CD4-positive, alpha-beta T cell (primary cell): ENCODE data around the gene NT5DC4. TPM values are rescaled to one million over a fixed set of nuclear protein-coding genes. Genes with fewer than 3 reads are reported as not detected.
A peak's percentile ranks its signal among the peaks of the same experiment; 100 is the strongest.

Experiments used
- ATAC-seq: fragments of 200-7000 bp; cut with Tn5 transposase; one replicate; pipeline ENCODE4 v1.10.0; 2022; ENCODE audit warnings: mild to moderate bottlenecking; ENCODE audit not compliant: poor library complexity
- CTCF ChIA-PET: fragments of 350-600 bp; sonication (Branson Sonifier 250); formaldehyde crosslinking; loops from one replicate; lab custom pipeline; 2021; ENCODE audit warnings: antibody characterized with exemption, inconsistent platforms; lab: Charles Lee
- POLR2A ChIA-PET: fragments of 350-600 bp; sonication (Branson Sonifier 250); formaldehyde crosslinking; loops from one replicate; lab custom pipeline; 2021; ENCODE audit warnings: antibody characterized with exemption, inconsistent platforms; lab: Charles Lee
- DNase-seq, 14 experiments: peaks; one replicate each; pipeline ENCODE4 v3.0.0-alpha.2; 2013 to 2020; ENCODE audit warnings: mixed read lengths in 2 of 14
- H3K27ac ChIP-seq, 2 donors: one replicate each; pipeline versions ENCODE4 v1.5.1 to v1.7.0; 2013; ENCODE audit warnings: low read length in 2 of 2, low read depth in 1 of 2, mild to moderate bottlenecking in 1 of 2
- H3K27me3 ChIP-seq, 2 experiments: 1 replicate in 1 of 2; 2 replicates in 1 of 2; pipeline versions ENCODE4 v1.6.1 to v1.7.0; 2013; ENCODE audit warnings: low read length in 2 of 2, control low read depth in 1 of 2, mild to moderate bottlenecking in 1 of 2, moderate library complexity in 1 of 2; ENCODE audit not compliant: insufficient read depth in 2 of 2, control insufficient read depth in 1 of 2
- H3K36me3 ChIP-seq: one replicate; pipeline ENCODE4 v1.6.1; 2013; ENCODE audit warnings: low read length, control low read depth; ENCODE audit not compliant: insufficient read depth
- H3K4me1 ChIP-seq: one replicate; pipeline ENCODE4 v1.6.1; 2013; ENCODE audit warnings: low read length, control low read depth; ENCODE audit not compliant: insufficient read depth
- H3K4me3 ChIP-seq: one replicate; pipeline ENCODE4 v1.5.1; 2013; ENCODE audit warnings: mild to moderate bottlenecking, low read length, moderate library complexity
- H3K9me3 ChIP-seq, 2 experiments: 1 replicate in 1 of 2; 2 replicates in 1 of 2; pipeline versions ENCODE4 v1.6.1 to v1.7.0; 2013; ENCODE audit warnings: low read length in 2 of 2, mild to moderate bottlenecking in 2 of 2, control low read depth in 1 of 2, moderate library complexity in 1 of 2; ENCODE audit not compliant: control insufficient read depth in 1 of 2, insufficient read depth in 1 of 2
- H3K27ac Mint-ChIP-seq: one replicate; pipeline ENCODE4 v1.8.0; 2020; ENCODE audit warnings: mixed read lengths
- H3K27me3 Mint-ChIP-seq: one replicate; pipeline ENCODE4 v1.8.0; 2021; ENCODE audit warnings: mixed read lengths
- H3K36me3 Mint-ChIP-seq: one replicate; pipeline ENCODE4 v1.8.0; 2021; ENCODE audit warnings: low read depth, mixed read lengths
- H3K4me1 Mint-ChIP-seq: one replicate; pipeline ENCODE4 v1.8.0; 2021; ENCODE audit warnings: low read depth, mixed read lengths
- H3K4me3 Mint-ChIP-seq: one replicate; pipeline ENCODE4 v1.8.0; 2020; ENCODE audit warnings: mild to moderate bottlenecking, mixed read lengths
- H3K9me3 Mint-ChIP-seq: one replicate; pipeline ENCODE4 v1.8.0; 2020; ENCODE audit warnings: mixed read lengths
- intact Hi-C, 2 experiments: fragments of 100-400 bp; cut with DNase I in 1 of 2; cut with micrococcal nuclease in 1 of 2; formaldehyde crosslinking; loops; one replicate each; pipeline versions ENCODE4 v1.15.1 to v1.9.0; 2023 to 2025; cut with DNase I, micrococcal nuclease
- total RNA-seq, 174 experiments: library from RNA in 2 of 174; stranded (reverse) in 2 of 174; gene quantifications; one replicate each; pipeline ENCODE4 v1.2.3 and lab custom pipeline; 2021 to 2026
- TF ChIP-seq, protein P1 (sequence below): fragments of 200-600 bp; IDR thresholded peaks from one replicate; pipeline ENCODE4 v1.8.0; 2022; ENCODE audit warnings: antibody characterized with exemption, mild to moderate bottlenecking

The NT5DC4 gene
- total RNA-seq, 2 experiments from 2014 or later = not detected

DNA sequence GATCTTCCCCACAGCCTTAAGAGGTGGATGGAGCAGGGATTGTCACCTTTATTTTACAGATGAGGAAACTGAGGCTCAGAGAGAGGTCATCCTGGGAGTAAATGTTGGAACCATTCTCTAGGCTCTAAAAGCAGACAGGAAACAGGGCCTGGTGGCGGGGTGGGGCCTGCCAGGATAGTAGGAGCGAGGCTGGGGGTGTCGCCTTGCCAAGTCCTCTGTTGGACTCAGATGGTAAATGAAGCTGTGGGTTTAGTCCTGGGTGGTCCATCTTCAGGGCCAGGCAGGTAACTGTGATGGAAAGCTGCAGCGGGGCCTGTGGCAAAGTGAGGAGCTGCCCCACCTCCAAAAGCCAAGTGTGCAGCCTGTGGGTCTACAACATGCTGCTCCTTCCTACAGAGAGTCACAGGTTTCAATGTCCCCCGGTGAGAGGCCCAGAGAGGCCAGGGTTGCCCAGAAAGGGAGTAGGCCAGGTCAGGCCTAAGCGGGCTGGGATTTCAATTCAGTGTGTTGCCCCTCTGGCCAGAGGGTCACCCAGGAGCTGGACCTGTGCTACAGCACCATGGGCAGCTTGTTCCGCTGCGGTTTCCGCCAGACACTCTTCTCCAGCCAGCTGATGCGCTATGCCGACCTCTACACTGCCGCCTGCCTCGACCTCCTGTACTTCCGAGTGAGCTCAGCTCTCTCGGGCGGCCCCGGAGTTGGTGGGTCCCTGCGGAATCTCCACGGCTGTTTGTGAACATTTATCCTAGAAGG, 6.6 kb downstream of the NT5DC4 start:
- POLR2A ChIA-PET = no interaction called here

DNA sequence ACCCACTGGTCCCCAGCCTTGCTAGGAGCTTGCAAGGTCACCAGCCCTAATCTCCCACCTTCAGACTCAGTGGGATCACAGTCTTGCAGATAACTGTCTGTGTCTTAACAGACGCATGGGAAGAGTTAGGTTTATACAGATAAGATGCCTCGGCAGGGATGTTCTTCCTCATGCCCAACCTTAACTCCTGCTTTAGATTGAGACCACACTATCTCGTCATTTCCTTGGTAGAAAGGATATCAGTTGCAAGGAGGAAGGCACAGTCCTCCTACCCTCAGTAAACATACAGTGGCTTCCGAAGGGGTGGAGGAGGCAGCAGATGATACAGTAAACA, 7.2 kb downstream of the NT5DC4 start:
- TF ChIP-seq, protein P1, sequence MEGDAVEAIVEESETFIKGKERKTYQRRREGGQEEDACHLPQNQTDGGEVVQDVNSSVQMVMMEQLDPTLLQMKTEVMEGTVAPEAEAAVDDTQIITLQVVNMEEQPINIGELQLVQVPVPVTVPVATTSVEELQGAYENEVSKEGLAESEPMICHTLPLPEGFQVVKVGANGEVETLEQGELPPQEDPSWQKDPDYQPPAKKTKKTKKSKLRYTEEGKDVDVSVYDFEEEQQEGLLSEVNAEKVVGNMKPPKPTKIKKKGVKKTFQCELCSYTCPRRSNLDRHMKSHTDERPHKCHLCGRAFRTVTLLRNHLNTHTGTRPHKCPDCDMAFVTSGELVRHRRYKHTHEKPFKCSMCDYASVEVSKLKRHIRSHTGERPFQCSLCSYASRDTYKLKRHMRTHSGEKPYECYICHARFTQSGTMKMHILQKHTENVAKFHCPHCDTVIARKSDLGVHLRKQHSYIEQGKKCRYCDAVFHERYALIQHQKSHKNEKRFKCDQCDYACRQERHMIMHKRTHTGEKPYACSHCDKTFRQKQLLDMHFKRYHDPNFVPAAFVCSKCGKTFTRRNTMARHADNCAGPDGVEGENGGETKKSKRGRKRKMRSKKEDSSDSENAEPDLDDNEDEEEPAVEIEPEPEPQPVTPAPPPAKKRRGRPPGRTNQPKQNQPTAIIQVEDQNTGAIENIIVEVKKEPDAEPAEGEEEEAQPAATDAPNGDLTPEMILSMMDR = no peak
- H3K9me3 Mint-ChIP-seq = no peaks in the 10 kb centered on the region
- POLR2A ChIA-PET = no interaction called here
- DNase-seq = no peak
- H3K27me3 Mint-ChIP-seq = no peaks in the 10 kb centered on the region
- peaks cover 4% of the 10 kb centered on the region for H3K4me1 Mint-ChIP-seq
- Histone ChIP-seq H3K4me1 (peaks cover 7% of the 10 kb centered on the region), H3K4me3 (no peak overlapping the region), H3K36me3 (no peaks in the 10 kb centered on the region), H3K27me3 (no peaks in the 10 kb centered on the region), H3K9me3 (no peaks in the 10 kb centered on the region), H3K27ac (no peak overlapping the region)
- H3K36me3 Mint-ChIP-seq = no peaks in the 10 kb centered on the region
- H3K4me3 Mint-ChIP-seq = no peak overlapping the region
- intact Hi-C loops = no loop called here
- ATAC-seq = no peak
- CTCF ChIA-PET = interaction anchor here (0.9 to 7.6 kb wide), 3 partner anchors 22 to 126 kb away, joined by 3 to 60 read pairs (median 6); no protein-coding TSS in a partner anchor
- H3K27ac Mint-ChIP-seq = no peak overlapping the region

More for the DNA sequence above, 6.6 kb downstream of the NT5DC4 start:
- Mint-ChIP-seq H3K27me3 (no peaks in the 10 kb centered on the region), H3K36me3 (no peaks in the 10 kb centered on the region), H3K4me1 (peaks cover 4% of the 10 kb centered on the region), H3K4me3 (no peak overlapping the region), H3K27ac (no peak overlapping the region), H3K9me3 (no peaks in the 10 kb centered on the region)
- no peaks in the 10 kb centered on the region for H3K9me3 ChIP-seq
- no peaks in the 10 kb centered on the region for H3K36me3 ChIP-seq
- no peak overlapping the region for H3K4me3 ChIP-seq
- H3K27me3 ChIP-seq = no peaks in the 10 kb centered on the region
- intact Hi-C loops = loop anchor here (2.0 kb wide), 2 partner anchors 37 to 247 kb away; no protein-coding TSS in a partner anchor
- no peak for ATAC-seq
- H3K4me1 ChIP-seq = peaks cover 7% of the 10 kb centered on the region
- DNase-seq = peak in 1 of 14 experiments; percentile 19
- H3K27ac ChIP-seq = no peak overlapping the region
- CTCF ChIA-PET = interaction anchor here (0.7 to 7.6 kb wide), 12 partner anchors 21 to 248 kb away, joined by 3 to 60 read pairs (median 4); no protein-coding TSS in a partner anchor
- TF ChIP-seq, protein P1 = no peak

DNA sequence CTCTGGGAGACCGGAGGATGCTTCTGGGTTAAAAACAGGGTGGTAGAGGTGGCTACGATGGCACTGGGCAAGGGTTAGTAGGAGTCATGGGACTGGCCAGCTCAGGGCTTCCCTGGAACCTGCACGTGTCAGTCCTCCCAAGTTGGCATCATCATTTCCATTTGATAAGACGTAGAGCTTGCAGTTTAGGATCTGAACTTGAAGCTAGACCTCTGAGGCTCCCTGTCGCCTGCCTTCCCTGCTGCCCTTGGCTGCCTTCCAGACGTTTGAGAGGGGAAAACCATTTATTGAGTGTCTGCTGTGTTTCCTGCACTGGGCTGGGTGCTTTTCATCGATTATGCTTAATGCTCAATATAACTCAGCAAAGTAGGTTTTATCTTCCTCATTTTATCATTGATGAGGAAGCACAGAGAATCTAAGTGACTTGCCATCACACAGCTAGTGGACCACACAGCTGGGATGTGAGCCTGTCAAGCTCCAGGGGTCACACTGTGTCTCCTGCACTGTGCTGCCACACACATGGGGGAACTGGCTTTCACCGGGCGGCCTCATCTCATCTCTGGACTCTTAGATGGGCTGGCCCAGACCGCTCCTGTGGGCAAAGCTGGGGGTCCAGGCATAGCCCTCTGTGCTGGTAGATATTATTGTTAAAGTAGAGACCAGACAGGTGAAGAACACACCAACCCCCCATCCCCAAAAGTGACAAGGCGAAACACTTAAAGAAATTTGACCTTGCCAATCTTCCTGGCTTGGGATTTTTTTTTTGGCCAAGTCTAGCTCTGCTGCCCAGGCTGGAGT, 7.8 kb downstream of the NT5DC4 start:
- intact Hi-C loops = no loop called here
- CTCF ChIA-PET = interaction anchor here (0.9 to 7.6 kb wide), 2 partner anchors 102 to 126 kb away, joined by 3 to 60 read pairs; no protein-coding TSS in a partner anchor
- Histone ChIP-seq H3K36me3 (no peaks in the 10 kb centered on the region), H3K4me3 (no peak overlapping the region), H3K9me3 (no peaks in the 10 kb centered on the region), H3K4me1 (peaks cover 7% of the 10 kb centered on the region), H3K27ac (no peak overlapping the region), H3K27me3 (no peaks in the 10 kb centered on the region)
- H3K4me3 Mint-ChIP-seq = no peak overlapping the region
- ATAC-seq (no peak), DNase-seq (no peak)
- no peak overlapping the region for H3K27ac Mint-ChIP-seq
- H3K9me3 Mint-ChIP-seq = no peaks in the 10 kb centered on the region
- TF ChIP-seq, protein P1 = no peak
- POLR2A ChIA-PET = no interaction called here
- no peaks in the 10 kb centered on the region for H3K27me3 Mint-ChIP-seq
- H3K36me3 Mint-ChIP-seq = no peaks in the 10 kb centered on the region
- H3K4me1 Mint-ChIP-seq = peaks cover 4% of the 10 kb centered on the region
